HG03064 (cell line): ENCODE measurements around the gene GDPD5.

Experiments
- ATAC-seq: cut with Tn5 transposase; IDR thresholded peaks from one replicate; pipeline ENCODE4 v1.9.1; 2021; ENCODE audit warnings: low read depth; ENCODE audit not compliant: unreplicated experiment

The GDPD5 gene

GRCh38 chr11:75450826-75451821 lies 74.6 kb downstream of the GDPD5 start:
- no peak for ATAC-seq

GRCh38 chr11:75450236-75450635 lies 75.5 kb downstream of the GDPD5 start:
- ATAC-seq: no peak

- no peak for ATAC-seq
These were observed 76.0 kb downstream of the GDPD5 start for GRCh38 chr11:75449776-75450175.

- no peak for ATAC-seq
These were observed 76.5 kb downstream of the GDPD5 start for GRCh38 chr11:75449271-75449670.

- ATAC-seq: no peak
These were observed 78.3 kb downstream of the GDPD5 start for GRCh38 chr11:75447415-75447814.

GRCh38 chr11:75445315-75445953 lies 80.3 kb downstream of the GDPD5 start:
- no peak for ATAC-seq

- no peak for ATAC-seq
These were observed 82.7 kb downstream of the GDPD5 start for GRCh38 chr11:75443043-75443442.

GRCh38 chr11:75442161-75442885 lies 83.4 kb downstream of the GDPD5 start:
- ATAC-seq: no peak

- no peak for ATAC-seq
These were observed 84.0 kb downstream of the GDPD5 start for GRCh38 chr11:75441804-75442132.

- no peak for ATAC-seq
These were observed 84.6 kb downstream of the GDPD5 start for GRCh38 chr11:75440960-75441803.

- ATAC-seq: no peak
These were observed 86.1 kb downstream of the GDPD5 start for GRCh38 chr11:75439495-75440120.

GRCh38 chr11:75439026-75439425 lies 86.7 kb downstream of the GDPD5 start:
- ATAC-seq: no peak

GRCh38 chr11:75437966-75438659 lies 87.6 kb downstream of the GDPD5 start:
- ATAC-seq: no peak

- no peak for ATAC-seq
These were observed 88.9 kb downstream of the GDPD5 start for GRCh38 chr11:75436806-75437205.

- ATAC-seq: no peak
These were observed 90.2 kb downstream of the GDPD5 start for GRCh38 chr11:75435571-75435925.

GRCh38 chr11:75434886-75435570 lies 90.7 kb downstream of the GDPD5 start:
- no peak for ATAC-seq

- no peak for ATAC-seq
These were observed 91.7 kb downstream of the GDPD5 start for GRCh38 chr11:75434051-75434450.

- no peak for ATAC-seq
These were observed 92.3 kb downstream of the GDPD5 start for GRCh38 chr11:75433443-75433842.

GRCh38 chr11:75432911-75433321 lies 92.8 kb downstream of the GDPD5 start, which contains the start of gene KLHL35:
TSS of gene KLHL35 (minus strand) at chr11:75433203. CDS start at chr11:75430629, 2,574 bp downstream.
- ATAC-seq: no peak
